Measurements from ENCODE around the gene PWP1.
A peak's percentile ranks its signal among the peaks of the same experiment; 100 is the strongest.

PWP1 gene

DNA sequence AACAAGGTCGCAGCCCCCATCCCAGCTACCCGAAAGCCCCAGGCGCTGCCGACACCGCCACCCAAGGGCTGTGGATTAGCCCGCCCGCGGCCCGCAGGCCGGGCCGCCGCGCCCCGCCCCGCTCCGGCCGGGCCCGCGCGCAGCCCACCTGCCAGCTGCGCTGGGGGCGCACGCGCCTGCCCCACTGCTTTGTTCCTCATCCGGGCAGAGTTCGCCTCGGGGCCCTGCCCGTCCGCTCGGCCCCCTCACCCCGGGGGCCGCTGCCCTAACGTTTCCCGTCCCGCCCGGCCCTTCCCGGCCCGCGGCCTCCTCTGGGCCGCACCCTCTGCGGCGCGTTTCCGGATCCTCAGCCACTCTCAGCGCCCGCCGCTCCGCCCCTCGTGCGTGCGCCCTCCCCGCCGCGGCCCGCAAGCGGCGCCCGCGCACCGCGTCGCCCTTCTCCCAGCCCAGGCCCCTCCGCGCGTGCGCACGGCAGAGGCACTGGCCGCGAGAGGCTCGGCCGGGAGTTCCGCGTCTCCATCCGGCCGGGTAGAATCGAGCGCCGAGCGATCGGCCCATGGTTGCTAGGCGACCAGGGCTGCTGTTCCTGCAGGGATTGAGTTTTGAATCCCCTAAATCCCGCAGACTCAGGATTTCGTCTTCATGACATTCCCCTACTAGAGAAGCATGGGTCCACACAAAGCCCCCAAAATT is 75.4 kb downstream of the PWP1 start, which contains the start of gene PRDM4:
PRDM4 (minus strand) TSS at position 329 of the 693 bp plus-strand sequence. CDS start 622 bp downstream, outside the sequence.
- TF ChIP-seq PPARA (CRISPR knock-in tag; IDR thresholded peaks at IDR 0.05; ENCODE audit: borderline replicate concordance), result no peak
- no peak for TF ChIP-seq ARNTL (CRISPR knock-in tag; IDR thresholded peaks at IDR 0.05; ENCODE audit: borderline replicate concordance, low read depth)
- TF ChIP-seq, protein P1, sequence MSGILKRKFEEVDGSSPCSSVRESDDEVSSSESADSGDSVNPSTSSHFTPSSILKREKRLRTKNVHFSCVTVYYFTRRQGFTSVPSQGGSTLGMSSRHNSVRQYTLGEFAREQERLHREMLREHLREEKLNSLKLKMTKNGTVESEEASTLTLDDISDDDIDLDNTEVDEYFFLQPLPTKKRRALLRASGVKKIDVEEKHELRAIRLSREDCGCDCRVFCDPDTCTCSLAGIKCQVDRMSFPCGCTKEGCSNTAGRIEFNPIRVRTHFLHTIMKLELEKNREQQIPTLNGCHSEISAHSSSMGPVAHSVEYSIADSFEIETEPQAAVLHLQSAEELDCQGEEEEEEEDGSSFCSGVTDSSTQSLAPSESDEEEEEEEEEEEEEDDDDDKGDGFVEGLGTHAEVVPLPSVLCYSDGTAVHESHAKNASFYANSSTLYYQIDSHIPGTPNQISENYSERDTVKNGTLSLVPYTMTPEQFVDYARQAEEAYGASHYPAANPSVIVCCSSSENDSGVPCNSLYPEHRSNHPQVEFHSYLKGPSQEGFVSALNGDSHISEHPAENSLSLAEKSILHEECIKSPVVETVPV (CRISPR knock-in tag; IDR thresholded peaks at IDR 0.05), result no peak
- TF ChIP-seq GLIS3 (CRISPR knock-in tag; IDR thresholded peaks at IDR 0.05), result no peak
- TF ChIP-seq ISL1 (CRISPR knock-in tag; IDR thresholded peaks at IDR 0.05), result no peak
- TF ChIP-seq, protein P2, sequence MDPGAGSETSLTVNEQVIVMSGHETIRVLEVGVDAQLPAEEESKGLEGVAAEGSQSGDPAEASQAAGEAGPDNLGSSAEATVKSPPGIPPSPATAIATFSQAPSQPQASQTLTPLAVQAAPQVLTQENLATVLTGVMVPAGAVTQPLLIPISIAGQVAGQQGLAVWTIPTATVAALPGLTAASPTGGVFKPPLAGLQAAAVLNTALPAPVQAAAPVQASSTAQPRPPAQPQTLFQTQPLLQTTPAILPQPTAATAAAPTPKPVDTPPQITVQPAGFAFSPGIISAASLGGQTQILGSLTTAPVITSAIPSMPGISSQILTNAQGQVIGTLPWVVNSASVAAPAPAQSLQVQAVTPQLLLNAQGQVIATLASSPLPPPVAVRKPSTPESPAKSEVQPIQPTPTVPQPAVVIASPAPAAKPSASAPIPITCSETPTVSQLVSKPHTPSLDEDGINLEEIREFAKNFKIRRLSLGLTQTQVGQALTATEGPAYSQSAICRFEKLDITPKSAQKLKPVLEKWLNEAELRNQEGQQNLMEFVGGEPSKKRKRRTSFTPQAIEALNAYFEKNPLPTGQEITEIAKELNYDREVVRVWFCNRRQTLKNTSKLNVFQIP (CRISPR knock-in tag; IDR thresholded peaks at IDR 0.05; ENCODE audit: borderline replicate concordance, low read depth), result no peak
- TF ChIP-seq ZNF8 (CRISPR knock-in tag; IDR thresholded peaks at IDR 0.05), result no peak
- TF ChIP-seq ESRRG (CRISPR knock-in tag; IDR thresholded peaks at IDR 0.05), result no peak
- TF ChIP-seq, protein P3, sequence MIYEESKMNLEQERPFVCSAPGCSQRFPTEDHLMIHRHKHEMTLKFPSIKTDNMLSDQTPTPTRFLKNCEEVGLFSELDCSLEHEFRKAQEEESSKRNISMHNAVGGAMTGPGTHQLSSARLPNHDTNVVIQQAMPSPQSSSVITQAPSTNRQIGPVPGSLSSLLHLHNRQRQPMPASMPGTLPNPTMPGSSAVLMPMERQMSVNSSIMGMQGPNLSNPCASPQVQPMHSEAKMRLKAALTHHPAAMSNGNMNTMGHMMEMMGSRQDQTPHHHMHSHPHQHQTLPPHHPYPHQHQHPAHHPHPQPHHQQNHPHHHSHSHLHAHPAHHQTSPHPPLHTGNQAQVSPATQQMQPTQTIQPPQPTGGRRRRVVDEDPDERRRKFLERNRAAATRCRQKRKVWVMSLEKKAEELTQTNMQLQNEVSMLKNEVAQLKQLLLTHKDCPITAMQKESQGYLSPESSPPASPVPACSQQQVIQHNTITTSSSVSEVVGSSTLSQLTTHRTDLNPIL (CRISPR knock-in tag; IDR thresholded peaks at IDR 0.05; ENCODE audit: low read depth), result no peak
- peak; percentile 94 for ATAC-seq

DNA sequence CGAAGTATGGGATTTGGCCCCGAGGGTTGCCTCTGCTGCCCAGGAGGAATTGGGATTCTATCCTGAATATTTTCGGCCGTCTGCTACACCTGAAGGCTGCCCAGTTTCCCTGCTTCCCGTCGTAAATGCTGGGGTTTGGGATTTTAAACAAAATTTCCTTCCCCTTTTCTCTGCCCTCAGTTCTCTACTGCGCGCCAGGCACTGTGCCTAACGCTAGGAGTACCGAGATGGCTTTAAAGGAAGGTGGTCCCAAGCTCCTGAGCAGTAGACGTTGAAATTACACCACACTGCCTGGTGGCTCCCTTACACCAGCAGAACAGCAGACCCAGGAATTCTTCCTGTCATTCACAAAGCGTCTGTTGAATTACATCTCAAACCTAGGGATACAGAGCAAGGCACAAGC is 75.9 kb downstream of the PWP1 start:
- TF ChIP-seq, protein P4, sequence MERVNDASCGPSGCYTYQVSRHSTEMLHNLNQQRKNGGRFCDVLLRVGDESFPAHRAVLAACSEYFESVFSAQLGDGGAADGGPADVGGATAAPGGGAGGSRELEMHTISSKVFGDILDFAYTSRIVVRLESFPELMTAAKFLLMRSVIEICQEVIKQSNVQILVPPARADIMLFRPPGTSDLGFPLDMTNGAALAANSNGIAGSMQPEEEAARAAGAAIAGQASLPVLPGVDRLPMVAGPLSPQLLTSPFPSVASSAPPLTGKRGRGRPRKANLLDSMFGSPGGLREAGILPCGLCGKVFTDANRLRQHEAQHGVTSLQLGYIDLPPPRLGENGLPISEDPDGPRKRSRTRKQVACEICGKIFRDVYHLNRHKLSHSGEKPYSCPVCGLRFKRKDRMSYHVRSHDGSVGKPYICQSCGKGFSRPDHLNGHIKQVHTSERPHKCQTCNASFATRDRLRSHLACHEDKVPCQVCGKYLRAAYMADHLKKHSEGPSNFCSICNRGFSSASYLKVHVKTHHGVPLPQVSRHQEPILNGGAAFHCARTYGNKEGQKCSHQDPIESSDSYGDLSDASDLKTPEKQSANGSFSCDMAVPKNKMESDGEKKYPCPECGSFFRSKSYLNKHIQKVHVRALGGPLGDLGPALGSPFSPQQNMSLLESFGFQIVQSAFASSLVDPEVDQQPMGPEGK (CRISPR knock-in tag; IDR thresholded peaks at IDR 0.05; ENCODE audit: borderline replicate concordance), result no peak
- TF ChIP-seq, protein P2 (CRISPR knock-in tag; IDR thresholded peaks at IDR 0.05; ENCODE audit: borderline replicate concordance, low read depth), result no peak
- ATAC-seq, result peak; percentile 54
